CD4-positive, alpha-beta T cell treated with Interleukin-6 for 4 hours (primary cell): ENCODE data around the gene CASQ2.
"Not testable (repeated sequence)": the region's sequence is repeated elsewhere in the genome, so short reads cannot be mapped to it uniquely, and the experiment has no call there.

Experiments used
- DNase-seq: peaks from one replicate; pipeline ENCODE4 v3.0.0-alpha.2; 2020; ENCODE audit warnings: mixed read lengths

The CASQ2 gene

GRCh38 chr1:115780655-115781054 lies 12.1 kb upstream of the CASQ2 start:
- DNase-seq: not testable (repeated sequence)

DNA sequence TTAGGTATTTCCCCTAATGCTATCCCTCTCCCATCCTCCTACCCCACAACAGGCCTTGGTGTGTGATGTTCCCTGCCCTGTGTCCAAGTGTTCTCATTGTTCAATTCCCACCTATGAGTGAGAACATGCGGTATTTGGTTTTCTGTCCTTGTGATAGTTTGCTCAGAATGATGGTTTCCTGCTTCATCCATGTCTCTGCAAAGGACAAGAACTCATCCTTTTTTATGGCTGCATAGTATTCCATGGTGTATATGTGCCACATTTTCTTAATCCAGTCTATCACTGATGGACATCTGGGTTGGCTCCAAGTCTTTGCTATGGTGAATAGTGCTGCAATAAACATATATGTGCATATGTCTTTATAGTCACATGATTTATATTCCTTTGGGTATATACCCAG lies 10.6 kb upstream of the CASQ2 start:
- DNase-seq: not testable (repeated sequence)

DNA sequence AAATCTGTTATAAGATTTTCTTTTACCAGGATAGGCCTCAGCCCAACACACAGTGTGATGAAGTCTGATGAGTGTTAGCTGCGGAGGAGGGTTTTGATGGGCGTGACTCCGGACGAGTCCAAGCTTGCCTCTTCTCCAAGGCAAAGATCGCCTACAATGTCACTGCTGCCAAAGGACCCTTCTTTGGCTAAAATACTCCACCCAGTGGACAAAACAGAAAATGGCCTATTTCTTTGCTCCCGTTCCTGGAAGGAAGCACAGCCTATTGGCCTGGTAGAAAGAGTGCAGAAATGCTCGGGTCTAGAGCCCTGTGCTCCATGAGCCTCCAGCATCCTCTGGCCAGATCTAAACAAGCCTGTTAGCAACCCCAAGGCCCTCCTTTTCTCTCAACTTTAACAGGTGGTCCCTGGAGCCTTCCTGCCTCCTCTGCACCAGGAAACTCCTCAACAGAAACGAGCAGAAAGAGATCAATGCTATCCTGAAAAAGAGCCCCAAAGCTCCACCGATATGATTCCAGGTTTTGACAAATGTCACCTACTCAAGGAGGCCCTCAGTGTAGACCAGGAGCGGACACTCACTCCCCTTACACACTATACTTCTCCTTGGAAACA lies 3.4 kb upstream of the CASQ2 start:
- DNase-seq: no peak

DNA sequence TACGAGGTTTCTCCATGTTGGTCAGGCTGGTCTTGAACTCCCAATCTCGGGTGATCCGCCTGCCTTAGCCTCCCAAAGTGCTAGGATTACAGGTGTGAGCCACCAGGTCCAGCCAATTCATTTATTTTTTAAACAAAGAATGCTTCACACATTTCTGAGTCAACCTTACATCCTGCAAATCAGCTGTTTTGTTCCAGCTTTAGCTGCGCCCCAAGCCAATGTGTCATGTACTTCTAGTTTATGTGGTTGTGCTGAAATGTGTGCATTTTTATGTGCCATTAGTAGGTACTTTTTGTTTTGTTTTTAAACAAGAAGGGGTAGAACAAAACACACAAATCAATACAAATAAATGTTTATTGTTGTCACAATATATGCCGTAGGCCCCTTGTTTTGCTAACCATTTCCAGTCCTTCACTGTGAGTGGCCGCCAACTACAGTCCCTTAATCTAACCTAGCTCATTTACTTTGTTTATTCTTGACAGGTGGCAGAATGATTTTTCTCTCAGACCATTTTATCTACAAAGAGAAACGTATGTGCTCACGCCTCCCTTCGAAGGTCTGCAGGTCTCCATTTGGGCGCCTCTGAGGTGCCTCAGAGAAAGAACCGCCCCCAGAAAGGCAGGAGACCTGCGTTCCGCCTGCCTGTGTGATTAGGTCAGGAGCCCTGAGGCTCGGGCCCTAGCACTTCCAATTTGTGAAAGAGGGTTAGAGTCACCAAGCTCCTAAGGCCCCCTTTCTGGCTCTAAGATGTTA lies 2.8 kb upstream of the CASQ2 start:
- DNase-seq: no peak

GRCh38 chr1:115767403-115767802 lies 1.1 kb downstream of the CASQ2 start:
- DNase-seq: no peak

DNA sequence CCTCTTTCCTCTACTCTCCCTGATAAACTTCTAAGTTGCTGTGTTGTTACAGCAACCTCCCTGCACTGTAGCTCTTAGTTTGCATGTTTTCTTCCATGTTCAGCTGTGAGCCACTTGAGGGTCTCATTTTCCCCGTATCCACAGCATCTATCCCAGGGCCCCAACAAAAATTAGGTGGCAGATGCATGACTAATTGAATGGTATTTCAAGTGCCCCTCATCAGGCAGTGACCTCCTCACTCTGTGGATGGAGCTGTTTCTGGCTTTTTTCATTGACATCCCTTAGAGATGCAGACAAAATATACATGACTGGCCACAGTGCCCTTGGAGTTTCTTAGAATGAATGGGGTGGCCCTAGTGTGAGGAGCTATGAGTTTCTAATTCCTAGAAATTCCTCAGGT lies 3.4 kb downstream of the CASQ2 start:
- no peak for DNase-seq

GRCh38 chr1:115764541-115764940 lies 4.0 kb downstream of the CASQ2 start:
- no peak for DNase-seq

DNA sequence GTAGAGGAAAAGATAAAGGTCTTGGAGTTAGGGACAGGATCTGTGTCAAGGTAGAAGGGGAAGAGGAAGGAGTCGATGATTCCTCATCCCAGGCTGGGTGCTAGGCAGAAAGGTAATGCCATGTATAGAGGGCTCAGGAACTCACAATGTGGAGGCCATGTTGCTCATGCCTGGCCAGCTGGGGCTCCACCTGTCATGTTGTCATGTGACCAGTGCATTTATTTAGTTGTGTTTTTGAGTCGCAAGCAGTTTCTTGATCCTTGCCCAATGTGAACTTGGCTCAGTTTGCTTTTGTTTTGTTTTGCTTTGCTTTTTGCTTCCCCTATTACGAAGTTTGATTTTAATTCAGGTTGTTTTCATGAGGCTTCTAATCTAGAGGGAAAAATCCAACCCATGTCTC lies 5.7 kb downstream of the CASQ2 start:
- no peak for DNase-seq

- DNase-seq: no peak
These were observed 6.8 kb downstream of the CASQ2 start for GRCh38 chr1:115761601-115762302.

DNA sequence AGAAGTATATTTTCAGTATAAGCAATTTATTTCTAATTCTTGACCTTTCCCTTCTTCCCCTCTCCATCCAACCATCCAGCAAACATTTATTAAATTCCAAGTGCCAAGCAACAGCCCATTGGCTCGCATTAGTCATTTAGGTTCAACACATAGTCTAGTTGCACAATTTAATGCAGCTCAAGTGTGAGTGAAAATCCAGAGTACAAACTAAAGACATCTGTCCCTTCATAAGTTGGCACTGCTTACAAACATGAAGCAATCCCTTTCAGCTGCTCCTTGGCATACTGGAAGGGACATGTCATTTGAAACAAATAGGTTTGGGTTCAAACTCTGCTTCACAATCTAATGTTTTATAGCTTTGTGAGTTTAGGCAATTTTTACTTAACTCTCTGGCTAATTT lies 10.7 kb downstream of the CASQ2 start:
- DNase-seq: no peak

DNA sequence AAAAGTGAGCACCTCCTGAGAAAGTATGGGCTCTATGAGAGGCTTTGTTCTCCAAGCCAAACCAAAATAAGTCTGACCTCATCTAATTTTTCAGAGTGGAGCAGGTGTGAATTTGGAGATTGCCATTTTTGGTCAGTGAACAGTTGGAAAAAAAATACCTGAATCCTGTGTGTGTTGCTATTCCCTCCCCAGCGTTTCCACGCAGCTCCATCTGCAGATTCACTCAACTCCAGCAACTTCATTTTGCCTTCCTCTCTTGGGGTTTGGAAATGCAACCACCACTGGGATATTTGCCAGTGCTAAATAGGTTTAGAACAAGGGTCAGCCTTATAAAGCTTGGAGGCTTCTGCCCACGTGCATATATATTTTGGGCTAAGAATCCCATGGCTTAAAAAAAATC lies 11.2 kb downstream of the CASQ2 start:
- no peak for DNase-seq

DNA sequence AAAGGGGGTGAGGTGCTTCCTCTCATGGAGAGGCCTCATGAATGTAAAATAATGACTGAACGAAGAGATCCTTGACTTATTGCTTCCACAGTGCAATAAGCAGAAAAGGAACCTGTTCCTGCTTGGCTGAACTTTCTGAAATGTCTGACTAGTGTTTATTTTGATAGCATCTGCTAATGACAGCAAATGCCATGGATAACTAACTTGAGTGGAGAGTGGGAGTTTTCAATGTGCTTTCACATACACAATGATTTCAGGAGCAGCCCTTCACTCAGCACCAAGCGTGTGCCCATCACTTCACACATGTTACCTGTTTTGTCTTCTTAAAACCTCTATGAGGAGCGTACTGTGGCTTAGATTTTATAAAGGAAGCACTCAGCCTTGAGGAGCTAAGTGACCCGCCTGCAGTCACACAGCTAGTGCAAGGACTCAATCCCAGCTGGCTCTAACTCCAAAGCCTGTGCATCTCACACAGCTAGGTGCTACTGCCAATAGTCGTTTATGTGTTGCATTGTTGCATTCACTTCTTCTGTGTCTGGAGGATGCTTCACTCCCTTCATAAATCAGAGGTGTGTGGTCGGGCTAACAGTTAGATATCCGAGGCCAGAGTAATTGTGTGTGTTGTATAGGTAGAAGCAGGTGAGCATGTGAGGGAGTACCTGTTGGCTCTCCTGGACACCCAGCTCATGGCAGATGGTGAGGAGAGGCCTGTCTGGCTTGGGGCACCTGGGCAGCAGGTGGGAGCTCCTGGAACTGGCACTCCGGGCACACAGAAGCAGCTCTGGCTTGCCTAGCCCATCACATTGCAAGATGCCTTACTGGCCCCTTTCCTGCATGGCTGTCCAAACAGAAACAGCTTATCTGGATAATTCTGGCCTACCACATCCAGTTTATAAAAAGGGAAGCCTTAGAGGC lies 12.8 kb downstream of the CASQ2 start:
- no peak for DNase-seq

DNA sequence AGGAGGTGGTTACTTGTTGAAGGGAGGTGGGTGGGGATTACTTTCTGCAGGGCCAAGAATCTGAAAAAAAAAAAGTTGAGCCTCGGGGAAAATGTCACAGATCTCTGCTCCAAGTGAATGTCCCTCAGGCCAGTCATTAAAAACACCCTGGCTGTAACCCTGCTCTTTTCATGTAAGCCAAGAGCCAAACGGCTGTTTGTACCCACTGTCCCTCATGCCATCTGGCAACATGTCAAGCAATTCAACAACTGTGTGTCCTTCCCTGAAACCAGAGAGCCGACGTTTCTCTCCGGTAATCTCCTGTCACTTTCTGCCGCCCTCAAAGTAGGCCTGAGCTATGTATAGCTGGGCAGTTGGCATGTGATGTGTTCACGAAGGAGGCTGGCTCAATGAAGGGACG lies 14.7 kb downstream of the CASQ2 start:
- no peak for DNase-seq

DNA sequence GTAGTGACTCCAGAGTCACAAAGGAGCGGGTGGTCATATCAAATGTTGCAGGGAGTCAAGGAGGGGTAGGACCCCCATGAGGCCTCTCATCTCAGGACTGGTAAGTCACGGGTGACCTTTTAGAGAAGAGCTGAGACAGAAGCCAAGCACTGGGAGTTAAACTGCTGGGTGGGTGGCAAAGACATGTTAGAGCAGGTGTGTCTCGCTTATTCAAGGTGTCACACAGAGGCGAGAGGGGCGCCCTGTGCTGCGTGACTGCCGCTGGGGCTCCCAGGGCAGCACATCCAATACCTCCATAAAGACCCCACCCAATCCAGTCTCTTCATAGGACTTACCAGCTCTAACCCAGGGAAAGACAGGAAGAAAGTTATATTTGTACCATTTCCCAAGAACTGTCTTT lies 15.2 kb downstream of the CASQ2 start:
- DNase-seq: no peak

DNA sequence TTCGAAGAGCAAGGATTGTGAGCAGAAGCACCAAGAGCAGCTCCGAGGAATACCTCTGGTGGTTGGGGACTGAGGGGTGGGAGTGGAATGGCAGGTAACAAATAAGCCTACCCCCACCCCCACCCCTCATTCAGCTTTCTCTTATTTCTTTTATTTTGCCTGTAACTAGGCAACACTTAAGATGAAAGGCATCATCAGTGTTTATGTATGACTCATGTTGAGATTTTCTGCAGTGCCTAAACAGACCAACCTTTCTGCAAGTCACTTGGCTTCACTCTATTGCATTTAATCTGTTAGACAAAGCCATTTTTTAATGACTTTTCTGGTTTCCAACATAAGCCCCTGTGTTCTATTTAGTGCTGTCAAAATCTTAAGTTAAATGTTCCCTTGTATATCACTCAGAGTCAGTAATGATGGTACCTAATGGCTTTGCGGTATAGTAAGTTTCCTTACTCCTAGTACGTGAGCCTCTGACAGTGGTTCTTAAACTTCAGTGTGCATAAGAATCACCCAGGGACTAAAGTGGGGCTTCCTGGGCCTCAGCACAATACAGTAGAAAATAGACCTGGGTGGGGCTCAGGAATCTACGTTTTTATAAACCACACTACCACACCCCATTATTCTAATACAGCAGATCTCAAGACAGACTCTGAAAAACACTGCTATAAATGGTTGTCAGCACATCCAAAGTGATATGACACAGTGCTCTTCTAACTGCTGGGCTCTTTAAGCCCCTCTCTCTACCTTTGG lies 19.9 kb downstream of the CASQ2 start:
- no peak for DNase-seq

- DNase-seq: no peak
These were observed 22.4 kb downstream of the CASQ2 start for GRCh38 chr1:115746021-115746690.

- DNase-seq: no peak
These were observed 23.8 kb downstream of the CASQ2 start for GRCh38 chr1:115744646-115745275.

DNA sequence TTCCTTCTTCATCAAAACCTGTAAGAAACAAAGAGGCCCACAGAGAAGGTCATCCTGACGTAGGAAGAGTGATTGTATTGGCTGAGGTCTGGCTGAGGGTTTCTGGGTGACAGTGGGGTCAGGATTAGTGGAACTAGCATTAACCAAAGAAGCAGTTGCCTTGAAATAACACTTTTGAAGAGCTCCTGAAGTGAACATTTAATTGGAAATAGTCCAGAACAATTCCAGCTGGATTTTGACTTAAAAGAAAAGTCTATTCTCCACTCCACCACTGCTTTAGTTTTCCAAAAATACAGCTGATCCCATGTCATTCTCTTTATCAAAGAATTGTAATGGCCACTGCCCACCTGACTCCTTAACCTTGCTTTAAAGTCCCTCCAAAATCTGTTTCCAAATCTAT lies 27.7 kb downstream of the CASQ2 start:
- DNase-seq: no peak

DNA sequence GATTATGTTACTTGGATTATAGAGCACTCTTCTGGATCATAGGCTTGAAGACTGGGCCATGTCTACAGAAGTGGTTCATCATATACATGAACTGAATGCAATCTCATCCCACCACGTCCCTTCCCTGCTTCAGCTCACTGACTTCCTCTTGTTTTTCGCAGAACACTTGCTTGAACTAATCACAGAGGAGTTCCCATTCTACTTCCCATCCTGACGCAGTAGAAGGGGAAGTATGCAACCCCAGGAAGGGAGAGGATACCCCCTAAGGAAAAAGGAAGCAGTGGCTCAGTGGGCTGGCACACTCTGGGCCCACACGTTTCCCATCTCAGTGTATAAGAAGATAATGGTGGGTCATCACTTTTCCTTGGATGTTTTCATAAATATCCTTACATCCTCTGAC lies 36.2 kb downstream of the CASQ2 start:
- DNase-seq: no peak

GRCh38 chr1:115729756-115730155 lies 38.8 kb downstream of the CASQ2 start:
- DNase-seq: no peak

DNA sequence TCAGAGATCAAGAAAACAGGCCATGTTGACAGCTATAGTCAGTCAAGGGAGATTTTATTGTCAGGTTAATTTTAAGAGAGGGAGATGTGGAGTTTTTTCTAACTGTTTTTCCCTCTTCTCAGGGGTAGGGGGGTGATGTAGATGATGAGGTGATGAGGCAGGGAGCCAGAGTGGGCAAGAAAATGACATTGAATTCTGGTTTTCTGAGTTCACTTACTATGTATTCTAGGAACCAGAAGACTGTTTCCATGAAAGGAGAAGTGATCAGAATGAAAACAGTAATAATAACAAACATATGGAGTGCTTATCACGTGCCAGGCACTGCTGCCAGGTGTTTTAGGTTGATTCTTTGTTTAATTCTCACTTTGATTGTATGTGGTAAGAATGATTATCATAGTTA lies 40.2 kb downstream of the CASQ2 start:
- no peak for DNase-seq
